NCI-H1105 (cell line): ENCODE data around the gene RABL3.
A peak's percentile ranks its signal among the peaks of the same experiment; 100 is the strongest.
"Not testable (repeated sequence)": the region's sequence is repeated elsewhere in the genome, so short reads cannot be mapped to it uniquely, and the experiment has no call there.

Experiments
- DNase-seq: peaks from one replicate; lab custom pipeline; 2025; lab: John Stamatoyannopoulos, UW

Gene RABL3, protein sequence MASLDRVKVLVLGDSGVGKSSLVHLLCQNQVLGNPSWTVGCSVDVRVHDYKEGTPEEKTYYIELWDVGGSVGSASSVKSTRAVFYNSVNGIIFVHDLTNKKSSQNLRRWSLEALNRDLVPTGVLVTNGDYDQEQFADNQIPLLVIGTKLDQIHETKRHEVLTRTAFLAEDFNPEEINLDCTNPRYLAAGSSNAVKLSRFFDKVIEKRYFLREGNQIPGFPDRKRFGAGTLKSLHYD

DNA sequence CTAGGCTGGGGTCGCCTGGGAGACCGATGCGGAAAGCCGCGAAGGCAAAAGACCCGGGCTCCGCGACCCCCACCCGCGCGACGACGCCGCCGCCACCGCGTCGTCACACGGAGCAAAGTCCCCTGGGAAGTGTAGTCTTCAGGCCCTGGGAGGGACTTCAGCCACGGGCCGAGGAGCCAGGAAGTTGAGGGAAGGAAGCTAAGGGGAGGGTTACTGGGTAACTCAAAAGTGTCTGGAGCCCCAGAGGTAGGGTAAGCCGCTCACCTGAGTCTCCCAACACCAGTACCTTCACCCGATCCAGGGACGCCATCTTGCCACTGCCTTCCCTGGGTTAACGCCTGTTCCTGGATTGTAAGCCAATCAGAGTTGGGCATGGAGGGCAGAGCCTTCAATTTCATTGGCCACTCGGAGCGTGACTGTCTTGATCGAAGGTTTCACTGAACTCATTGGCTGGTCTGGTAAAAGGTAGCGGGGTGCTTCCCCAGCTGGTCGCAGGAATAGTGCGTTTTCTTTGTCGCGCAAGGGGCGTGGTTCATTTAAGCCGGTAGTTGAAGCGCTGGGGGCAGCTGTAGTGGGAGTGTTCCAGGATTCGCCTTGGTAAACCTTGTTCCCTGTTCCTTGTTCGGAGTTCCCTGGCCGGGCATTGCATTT is at the start of gene RABL3, which contains the start of gene GTF2E1:
Gene RABL3, minus strand, starts transcription at position 319 of the 651 bp plus-strand sequence. Its CDS starts 9 bp downstream, at position 310.
Gene GTF2E1, plus strand, starts transcription at position 547 of the 651 bp plus-strand sequence. CDS start 7,809 bp downstream, outside the sequence.
- peak; percentile 100 for DNase-seq

DNA sequence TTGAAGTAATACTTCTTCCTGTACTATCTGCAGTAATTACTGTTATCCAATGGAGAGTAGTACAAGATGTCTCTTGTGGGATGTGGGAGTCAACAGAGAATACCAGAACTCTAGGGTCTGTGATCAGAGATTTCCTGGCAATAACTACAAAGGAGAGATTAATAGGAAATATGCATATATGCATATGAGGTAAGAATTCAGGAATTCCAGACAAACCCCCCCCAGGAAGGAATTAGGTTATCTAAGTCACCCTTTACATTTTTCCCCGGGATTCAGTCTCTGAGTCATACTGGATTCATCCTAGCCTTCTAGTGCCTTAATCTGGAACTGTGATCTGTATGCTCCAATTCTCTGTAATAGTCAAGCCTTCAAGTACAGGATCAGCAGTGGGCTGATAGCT is 49.6 kb upstream of the RABL3 start:
- DNase-seq: no peak

DNA sequence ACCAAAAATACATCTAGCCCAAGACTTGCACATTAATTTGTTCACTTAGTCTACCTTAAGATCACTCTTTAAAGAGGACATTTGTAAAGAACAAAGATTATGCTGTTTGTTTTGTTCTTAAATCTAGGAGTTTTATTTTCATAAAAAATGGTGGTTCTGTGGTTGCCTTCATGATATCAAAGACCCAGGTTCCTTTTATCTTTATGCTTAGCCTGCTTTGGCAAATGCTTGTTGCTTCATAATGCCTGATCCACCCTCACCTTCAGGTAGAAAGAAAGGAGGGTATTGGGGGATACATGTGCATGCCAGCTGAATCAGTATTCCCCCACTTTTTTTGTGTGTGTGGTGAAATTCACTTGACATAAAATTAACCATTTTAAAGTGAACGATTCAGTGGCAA is 48.7 kb upstream of the RABL3 start:
- no peak for DNase-seq

DNA sequence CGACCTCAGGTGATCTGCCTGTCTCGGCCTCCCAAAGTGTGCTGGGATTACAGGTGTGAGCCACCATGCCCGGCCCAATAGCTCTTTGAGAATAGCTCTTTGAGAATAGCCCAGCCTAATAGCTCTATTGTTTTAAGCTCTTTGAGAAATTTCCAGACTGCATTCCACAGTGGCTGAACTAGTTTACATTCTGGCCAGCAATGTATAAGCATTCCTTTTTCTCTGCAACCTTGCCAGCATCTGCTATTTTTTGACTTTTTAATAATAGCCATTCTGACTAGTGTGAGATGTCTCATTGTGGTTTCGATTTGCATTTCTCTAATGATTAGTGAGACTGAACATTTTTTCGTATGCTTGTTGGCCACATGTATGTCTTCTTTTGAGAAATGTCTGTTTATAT is 43.5 kb upstream of the RABL3 start:
- DNase-seq: not testable (repeated sequence)

- DNase-seq: no peak
Measured at GRCh38 chr3:120780977-120781376, 38.7 kb upstream of the RABL3 start.

- DNase-seq: no peak
Measured at GRCh38 chr3:120778776-120779175, 36.5 kb upstream of the RABL3 start.

GRCh38 chr3:120775411-120775810 is 33.1 kb upstream of the RABL3 start:
- no peak for DNase-seq

DNA sequence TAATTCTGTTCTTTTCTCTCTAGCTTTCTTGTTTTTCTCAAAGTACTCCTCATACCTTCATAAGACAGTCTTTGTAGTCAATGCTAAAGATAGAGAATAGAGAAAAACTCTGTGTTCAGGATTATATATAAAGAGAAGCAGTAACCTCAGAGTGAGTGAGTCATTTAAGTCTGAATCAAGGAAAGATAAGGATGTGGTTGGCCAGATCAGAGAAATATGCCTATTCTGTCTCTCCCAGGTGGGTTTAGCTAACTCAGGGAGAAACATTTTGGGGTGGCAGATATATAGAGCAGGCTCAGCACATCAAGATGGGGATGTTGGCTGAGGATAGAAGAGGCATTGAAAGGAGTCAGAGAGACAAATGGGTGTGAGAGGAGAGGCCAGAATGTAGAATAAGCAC is 31.6 kb upstream of the RABL3 start:
- DNase-seq: no peak

DNA sequence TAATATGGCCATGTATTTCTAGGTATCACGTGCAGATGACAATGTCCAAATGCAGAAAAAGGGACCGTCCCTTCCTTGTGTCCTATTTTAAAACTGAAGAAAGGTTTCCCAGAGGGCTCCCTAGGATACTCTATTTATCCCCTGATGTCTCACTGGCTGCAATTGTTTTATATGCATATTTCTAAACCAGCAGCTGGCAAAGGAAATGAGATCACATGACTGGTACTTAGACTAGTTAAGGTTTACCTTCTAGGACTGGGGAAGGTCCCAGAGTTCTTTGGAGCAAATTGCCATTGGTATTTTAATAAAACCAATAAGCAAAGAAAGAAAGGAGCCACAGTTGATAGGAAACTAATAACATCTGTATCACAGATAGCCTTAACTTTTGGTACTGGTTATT is 29.8 kb upstream of the RABL3 start:
- no peak for DNase-seq

DNA sequence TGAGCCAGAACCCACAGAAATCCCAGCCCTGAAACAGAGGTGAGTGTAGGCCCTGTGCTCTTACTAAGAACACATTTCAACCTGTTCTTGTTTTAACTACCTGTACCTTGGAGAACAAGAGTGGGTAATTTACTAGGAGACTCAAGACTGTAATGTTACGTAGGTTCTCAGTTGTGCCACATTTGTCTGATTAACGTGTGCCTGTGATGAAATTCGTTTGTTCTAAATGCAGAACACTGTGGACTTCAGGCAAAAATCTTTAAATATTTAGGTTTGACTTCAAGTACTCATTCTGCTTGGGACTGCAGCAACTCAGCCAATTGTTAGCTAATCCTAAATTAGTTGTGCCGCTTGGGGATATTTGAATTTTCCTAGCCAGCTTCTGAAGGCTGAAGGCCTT is 28.6 kb upstream of the RABL3 start:
- no peak for DNase-seq

- DNase-seq: no peak
Measured at GRCh38 chr3:120769436-120769835, 27.1 kb upstream of the RABL3 start.

GRCh38 chr3:120767106-120767505 is 24.8 kb upstream of the RABL3 start:
- peak; percentile 6 for DNase-seq

DNA sequence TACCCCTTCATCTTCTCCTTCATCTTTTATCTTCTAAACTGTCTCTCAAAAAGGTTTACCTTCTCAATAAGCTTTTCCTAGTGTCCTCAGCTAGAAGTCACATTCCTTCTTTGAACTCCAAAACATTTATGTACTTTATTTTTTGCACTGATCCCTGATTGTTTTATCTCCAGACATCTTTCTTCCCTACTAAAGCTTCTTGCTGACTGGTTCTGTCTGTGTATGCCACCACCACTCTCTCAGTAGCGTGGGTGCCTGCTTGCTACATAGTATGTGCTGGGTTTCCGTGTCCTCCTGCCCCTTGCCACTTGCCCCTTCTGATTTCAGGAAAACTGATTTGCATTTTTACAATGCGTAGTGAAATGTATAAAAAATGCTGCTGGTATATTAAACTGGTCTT is 24.3 kb upstream of the RABL3 start:
- no peak for DNase-seq

GRCh38 chr3:120765830-120766493 is 23.6 kb upstream of the RABL3 start:
- no peak for DNase-seq

GRCh38 chr3:120764206-120764605 is 21.9 kb upstream of the RABL3 start:
- no peak for DNase-seq

GRCh38 chr3:120763601-120764000 is 21.3 kb upstream of the RABL3 start:
- no peak for DNase-seq

DNA sequence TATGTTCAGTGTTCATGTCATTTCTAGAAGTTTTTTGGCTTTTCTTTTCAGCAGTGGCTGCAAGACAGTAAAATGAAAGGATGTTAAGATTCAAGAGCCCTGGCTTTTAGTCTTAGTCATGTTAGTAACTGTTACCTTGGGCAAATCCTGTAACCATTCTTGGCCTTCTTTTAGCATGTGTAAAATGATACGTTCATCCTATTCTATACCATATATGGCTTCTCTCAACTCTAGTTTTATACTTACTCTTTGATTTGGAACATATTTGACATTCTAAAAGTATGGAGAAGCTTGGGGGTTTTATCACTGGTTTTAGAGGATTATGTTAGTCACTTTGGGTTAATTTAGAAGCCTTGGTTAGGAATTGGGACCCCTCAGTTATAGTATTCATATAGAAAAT is 20.3 kb upstream of the RABL3 start:
- no peak for DNase-seq

DNA sequence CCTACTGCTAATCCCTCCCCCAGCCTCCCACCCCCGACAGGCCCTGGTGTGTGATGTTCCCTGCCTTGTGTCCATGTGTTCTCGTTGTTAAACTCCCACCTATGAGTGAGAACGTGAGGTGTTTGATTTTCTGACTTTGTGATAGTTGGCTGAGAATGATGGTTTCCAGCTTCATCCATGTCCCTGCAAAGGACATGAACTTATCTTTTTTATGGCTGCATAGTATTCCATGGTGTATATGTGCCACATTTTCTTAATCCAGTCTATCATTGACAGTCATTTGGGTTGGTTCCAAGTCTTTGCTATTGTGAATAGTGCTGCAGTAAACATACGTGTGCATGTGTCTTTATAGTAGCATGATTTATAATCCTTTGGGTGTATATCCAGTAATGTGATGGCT is 16.2 kb upstream of the RABL3 start:
- DNase-seq: not testable (repeated sequence)

GRCh38 chr3:120756061-120756460 is 13.7 kb upstream of the RABL3 start:
- DNase-seq: no peak

GRCh38 chr3:120753810-120754209 is 11.5 kb upstream of the RABL3 start:
- no peak for DNase-seq

GRCh38 chr3:120752865-120753264 is 10.5 kb upstream of the RABL3 start:
- no peak for DNase-seq

- DNase-seq: no peak
Measured at GRCh38 chr3:120752230-120752629, 9.9 kb upstream of the RABL3 start.

DNA sequence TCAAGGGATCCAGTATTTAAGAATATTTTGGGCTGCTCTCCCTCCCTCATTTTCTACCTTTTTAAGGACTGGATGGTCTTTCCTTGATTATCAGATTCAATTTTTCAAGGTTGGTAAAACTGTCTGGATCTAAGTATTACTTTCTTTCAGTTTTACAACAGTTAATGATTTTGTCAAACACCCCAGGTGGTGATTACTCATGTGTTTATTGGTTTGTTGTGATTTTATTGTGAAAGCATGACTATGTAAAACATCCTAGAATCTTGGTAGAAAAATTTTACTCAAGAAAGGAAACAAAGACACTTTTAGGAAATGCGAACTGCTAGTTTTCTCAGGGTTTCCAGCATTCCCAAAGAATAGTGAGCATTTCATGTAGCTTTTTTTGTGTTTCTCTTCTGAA is 7.5 kb upstream of the RABL3 start:
- no peak for DNase-seq
